OCI-LY7 (cell line): ENCODE measurements around the gene BFSP2. TPM values are rescaled to one million over a fixed set of nuclear protein-coding genes. Genes with fewer than 3 reads are reported as not detected.
A peak's percentile ranks its signal among the peaks of the same experiment; 100 is the strongest.

Source experiments
- BruUV-seq: library from RNA; stranded (reverse); fragments of 400-500 nt; replicated peaks from 2 replicates; lab custom pipeline; 2021; lab: Mats Ljungman, UMichigan
- CTCF ChIA-PET: fragments of 300-600 bp; sonication (Branson Sonifier 250); formaldehyde crosslinking; loops from one replicate; lab custom pipeline; 2022; ENCODE audit warnings: antibody characterized with exemption; ENCODE audit not compliant: unreplicated experiment; lab: Charles Lee
- POLR2A ChIA-PET: fragments of 300-600 bp; sonication (Branson Sonifier 250); formaldehyde crosslinking; loops from one replicate; lab custom pipeline; 2022; ENCODE audit warnings: antibody characterized with exemption; lab: Charles Lee
- DNase-seq: peaks from one replicate; pipeline ENCODE4 v3.0.0-alpha.2; 2015; ENCODE audit warnings: low spot score
- H2AFZ ChIP-seq: fragments of 200-600 bp; sonication (generic), shearing (Covaris generic); 2 replicates; pipeline ENCODE4 v1.6.1; 2014; ENCODE audit warnings: mild to moderate bottlenecking, antibody characterized with exemption, low read length, moderate library complexity
- H3K27ac ChIP-seq: fragments of 200-600 bp; sonication (generic); 2 replicates; pipeline ENCODE4 v1.5.1; 2014; ENCODE audit warnings: mixed run types, low read depth, mild to moderate bottlenecking, moderate library complexity, low read length, inconsistent platforms; ENCODE audit not compliant: poor library complexity, severe bottlenecking
- H3K36me3 ChIP-seq: fragments of 200-600 bp; sonication (generic); 2 replicates; pipeline ENCODE4 v1.6.1; 2014; ENCODE audit warnings: mild to moderate bottlenecking, antibody characterized with exemption, low read length, moderate library complexity, mixed read lengths; ENCODE audit not compliant: insufficient read depth
- H3K4me1 ChIP-seq: fragments of 200-600 bp; sonication (generic); 2 replicates; pipeline ENCODE4 v1.5.1; 2014; ENCODE audit warnings: mild to moderate bottlenecking, low read length; ENCODE audit not compliant: insufficient read depth, poor library complexity, severe bottlenecking
- H3K4me2 ChIP-seq: fragments of 200-600 bp; sonication (generic); 2 replicates; pipeline ENCODE4 v1.6.1; 2014; ENCODE audit warnings: mild to moderate bottlenecking, low read length
- H3K4me3 ChIP-seq: fragments of 200-600 bp; sonication (generic); 2 replicates; pipeline ENCODE4 v1.5.1; 2014; ENCODE audit warnings: mild to moderate bottlenecking, low read depth, low read length; ENCODE audit not compliant: poor library complexity, severe bottlenecking
- H3K79me2 ChIP-seq: fragments of 200-600 bp; sonication (generic); 2 replicates; pipeline ENCODE4 v1.6.1; 2016; ENCODE audit warnings: low read depth, mild to moderate bottlenecking, low read length, moderate library complexity, mixed read lengths; ENCODE audit not compliant: insufficient read depth
- H3K9me2 ChIP-seq: fragments of 200-600 bp; sonication (generic); 2 replicates; pipeline ENCODE4 v1.6.1; 2016; ENCODE audit warnings: mild to moderate bottlenecking, low read length, mixed read lengths; ENCODE audit not compliant: insufficient read depth
- H3K9me3 ChIP-seq: fragments of 200-600 bp; sonication (generic); 2 replicates; pipeline ENCODE4 v1.6.1; 2014; ENCODE audit warnings: mild to moderate bottlenecking, mixed run types, low read length, mixed read lengths
- H4K20me1 ChIP-seq: fragments of 200-600 bp; sonication (generic); 2 replicates; pipeline ENCODE4 v1.6.1; 2014; ENCODE audit warnings: mild to moderate bottlenecking, antibody characterized with exemption, low read length, moderate library complexity, mixed read lengths; ENCODE audit not compliant: insufficient read depth
- EZH2phosphoT487 ChIP-seq: fragments of 200-600 bp; sonication (generic); IDR thresholded peaks from 2 replicates; pipeline ENCODE4 v1.6.1; 2018; ENCODE audit warnings: low read depth, borderline replicate concordance, mild to moderate bottlenecking, mixed run types, antibody characterized with exemption, low read length, moderate library complexity, mixed read lengths
- intact Hi-C: fragments of 100-400 bp; cut with micrococcal nuclease; formaldehyde crosslinking; loops from one replicate; pipeline ENCODE4 v1.10.0; 2022; ENCODE audit not compliant: unreplicated experiment
- total RNA-seq, 2 experiments: library from RNA; depleted of rRNA in 1 of 2; stranded (reverse); fragments of >200 nt in 1 of 2; shearing (Covaris generic) in 1 of 2; gene quantifications; 2 replicates each; pipeline ENCODE4 v1.2.3, GENCODE V29; 2014 to 2022
- TF ChIP-seq, protein P1 (sequence below): fragments of 200-600 bp; sonication (generic); conservative IDR thresholded peaks from 2 replicates; pipeline ENCODE4 v1.5.1; 2014; ENCODE audit warnings: mild to moderate bottlenecking, antibody characterized with exemption, low read length, moderate library complexity, mixed read lengths

The BFSP2 gene
- total RNA-seq, 2 experiments from 2014 or later, result 11.7 to 25.1 TPM

DNA sequence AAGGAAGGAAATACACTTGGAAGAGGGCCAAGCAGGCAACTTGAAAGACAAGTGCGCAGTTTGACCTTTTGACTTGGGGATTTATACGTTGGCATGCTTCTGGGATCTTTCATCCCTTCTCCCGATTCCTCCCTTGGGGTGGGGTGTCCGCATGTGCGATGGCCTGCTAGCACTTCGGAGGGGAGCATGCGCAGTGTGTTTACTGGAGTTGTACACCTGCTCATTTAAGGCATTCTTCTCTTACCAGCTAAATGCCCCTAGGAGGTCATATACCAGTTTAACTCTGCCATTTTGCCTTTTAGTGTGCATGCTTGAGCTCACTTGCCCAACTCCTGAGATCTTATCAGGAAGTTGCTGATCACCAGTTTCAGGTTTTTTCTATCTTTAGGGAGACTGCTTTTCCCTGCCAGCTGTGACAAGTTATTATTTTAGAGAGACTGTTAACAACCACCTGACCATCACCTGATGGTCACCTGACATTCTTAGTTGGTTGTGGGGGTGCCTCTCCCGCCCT lies 63.5 kb downstream of the BFSP2 start:
- no peaks in the 10 kb centered on the region for H3K9me2 ChIP-seq
- H3K79me2 ChIP-seq, result peaks cover 22% of the 10 kb centered on the region; the same call in 1 of the 2 replicates
- H2AFZ ChIP-seq, result peak overlapping the region; percentile 20; the same call in 1 of the 2 replicates
- peak; percentile 65 for DNase-seq
- ChIA-PET POLR2A (interaction anchor here (0.8 to 10.1 kb wide), 10 partner anchors 12 to 135 kb away, joined by 3 to 176 read pairs (median 6); partner anchors contain the start of gene CDV3), CTCF (interaction anchor here (1.1 to 2.7 kb wide), 4 partner anchors 14 to 110 kb away, joined by 3 to 9 read pairs (median 6); partner anchors contain the start of gene CDV3)
- H3K4me3 ChIP-seq, result peak overlapping the region; percentile 22
- intact Hi-C loops, result loop anchor here (5.0 kb wide), 1 partner anchor 199 kb away; the partner anchor contains the start of gene TOPBP1
- peaks cover 82% of the 10 kb centered on the region for H3K4me1 ChIP-seq
- peak overlapping the region; percentile 62 for H3K4me2 ChIP-seq
- BruUV-seq, result no TSS peak
- peak overlapping the region; percentile 96 for H3K27ac ChIP-seq
- no peaks in the 10 kb centered on the region for H4K20me1 ChIP-seq
- no peaks in the 10 kb centered on the region for H3K9me3 ChIP-seq
- TF ChIP-seq, protein P1, sequence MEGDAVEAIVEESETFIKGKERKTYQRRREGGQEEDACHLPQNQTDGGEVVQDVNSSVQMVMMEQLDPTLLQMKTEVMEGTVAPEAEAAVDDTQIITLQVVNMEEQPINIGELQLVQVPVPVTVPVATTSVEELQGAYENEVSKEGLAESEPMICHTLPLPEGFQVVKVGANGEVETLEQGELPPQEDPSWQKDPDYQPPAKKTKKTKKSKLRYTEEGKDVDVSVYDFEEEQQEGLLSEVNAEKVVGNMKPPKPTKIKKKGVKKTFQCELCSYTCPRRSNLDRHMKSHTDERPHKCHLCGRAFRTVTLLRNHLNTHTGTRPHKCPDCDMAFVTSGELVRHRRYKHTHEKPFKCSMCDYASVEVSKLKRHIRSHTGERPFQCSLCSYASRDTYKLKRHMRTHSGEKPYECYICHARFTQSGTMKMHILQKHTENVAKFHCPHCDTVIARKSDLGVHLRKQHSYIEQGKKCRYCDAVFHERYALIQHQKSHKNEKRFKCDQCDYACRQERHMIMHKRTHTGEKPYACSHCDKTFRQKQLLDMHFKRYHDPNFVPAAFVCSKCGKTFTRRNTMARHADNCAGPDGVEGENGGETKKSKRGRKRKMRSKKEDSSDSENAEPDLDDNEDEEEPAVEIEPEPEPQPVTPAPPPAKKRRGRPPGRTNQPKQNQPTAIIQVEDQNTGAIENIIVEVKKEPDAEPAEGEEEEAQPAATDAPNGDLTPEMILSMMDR, result no peak
- TF ChIP-seq EZH2phosphoT487, result no peak
- H3K36me3 ChIP-seq, result no peaks in the 10 kb centered on the region

DNA sequence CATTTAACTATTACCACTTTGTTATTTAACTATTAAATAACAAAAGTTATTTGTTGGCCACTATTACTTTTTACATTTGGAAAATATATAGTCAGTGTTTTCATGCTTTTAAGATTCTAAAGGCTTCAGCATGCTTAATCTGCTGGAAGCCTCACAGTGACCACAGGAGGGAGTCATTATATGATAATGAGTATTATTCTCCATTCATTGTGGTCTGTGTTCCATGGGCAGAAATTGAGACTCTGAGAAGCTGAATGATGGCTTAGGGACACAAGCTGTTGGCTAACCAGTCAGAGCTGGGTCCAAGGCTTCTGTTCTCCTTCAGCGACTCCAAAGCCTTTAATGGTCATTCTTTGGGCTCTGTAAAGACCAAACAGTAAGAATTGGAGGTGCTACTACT lies 64.7 kb downstream of the BFSP2 start:
- ChIA-PET POLR2A (interaction anchor here (0.6 to 10.1 kb wide), 8 partner anchors 12 to 592 kb away, joined by 3 to 176 read pairs (median 40); partner anchors contain the start of gene CDV3), CTCF (interaction anchor here (0.7 to 2.0 kb wide), 4 partner anchors 8 to 109 kb away, joined by 3 to 8 read pairs (median 4); partner anchors contain the start of gene CDV3)
- TF ChIP-seq EZH2phosphoT487, result no peak
- TF ChIP-seq, protein P1, result peak; percentile 82
- peaks cover 94% of the 10 kb centered on the region for H3K4me1 ChIP-seq
- H3K36me3 ChIP-seq, result no peaks in the 10 kb centered on the region
- peaks cover 28% of the 10 kb centered on the region; the same call in 1 of the 2 replicates for H3K79me2 ChIP-seq
- intact Hi-C loops, result loop anchor here (5.0 kb wide), 1 partner anchor 198 kb away; the partner anchor contains the start of gene TOPBP1
- no peak overlapping the region for H2AFZ ChIP-seq
- H3K9me3 ChIP-seq, result no peaks in the 10 kb centered on the region
- peak; percentile 77 for DNase-seq
- no peaks in the 10 kb centered on the region for H3K9me2 ChIP-seq
- no peaks in the 10 kb centered on the region for H4K20me1 ChIP-seq
- peak overlapping the region; percentile 60 for H3K4me2 ChIP-seq
- peak overlapping the region; percentile 96 for H3K27ac ChIP-seq
- no TSS peak for BruUV-seq
- H3K4me3 ChIP-seq, result no peak overlapping the region
